HepG2 (cell line): Measurements from ENCODE around the gene E2F1. TPM values are rescaled to one million over a fixed set of nuclear protein-coding genes. Genes with fewer than 3 reads are reported as not detected.

Experiments used
- HOXA3 ChIP-seq: sonication (generic); formaldehyde crosslinking; IDR thresholded peaks from 2 replicates; pipeline ENCODE4 v1.5.0; 2020; ENCODE audit warnings: missing genetic modification reagents
- MIXL1 ChIP-seq: IDR thresholded peaks from 2 replicates; pipeline ENCODE4 v1.6.1; 2016
- NR3C1 ChIP-seq: sonication (generic); formaldehyde crosslinking; IDR thresholded peaks from 2 replicates; pipeline ENCODE4 v1.4.0; 2020; ENCODE audit warnings: missing genetic modification reagents
- PAWR ChIP-seq: sonication (generic); formaldehyde crosslinking; IDR thresholded peaks from 2 replicates; pipeline ENCODE4 v1.4.0; 2020; ENCODE audit warnings: missing genetic modification reagents, mild to moderate bottlenecking, borderline replicate concordance
- PHF21A ChIP-seq: sonication (generic); formaldehyde crosslinking; IDR thresholded peaks from 2 replicates; pipeline ENCODE4 v1.5.0; 2020; ENCODE audit warnings: mild to moderate bottlenecking, missing genetic modification reagents
- ZNF263 ChIP-seq: sonication (generic); formaldehyde crosslinking; IDR thresholded peaks from 2 replicates; pipeline ENCODE4 v1.4.0; 2020; ENCODE audit warnings: missing genetic modification reagents
- ZNF569 ChIP-seq: sonication (generic); formaldehyde crosslinking; IDR thresholded peaks from 2 replicates; pipeline ENCODE4 v1.5.0; 2020; ENCODE audit warnings: mild to moderate bottlenecking, missing genetic modification reagents, moderate library complexity, borderline replicate concordance
- ZNF605 ChIP-seq: sonication (generic); formaldehyde crosslinking; IDR thresholded peaks from 2 replicates; pipeline ENCODE4 v1.8.0; 2022; ENCODE audit warnings: mild to moderate bottlenecking, missing genetic modification reagents
- ZNF710 ChIP-seq: sonication (generic); formaldehyde crosslinking; IDR thresholded peaks from 2 replicates; pipeline ENCODE4 v1.5.0; 2020; ENCODE audit warnings: mild to moderate bottlenecking, missing genetic modification reagents, borderline replicate concordance
- ZNF800 ChIP-seq: sonication (generic); formaldehyde crosslinking; IDR thresholded peaks from 2 replicates; pipeline ENCODE4 v1.4.0; 2020; ENCODE audit warnings: missing genetic modification reagents
- ZNF839 ChIP-seq: sonication (generic); formaldehyde crosslinking; IDR thresholded peaks from 2 replicates; pipeline ENCODE4 v1.4.0; 2020; ENCODE audit warnings: missing genetic modification reagents, mild to moderate bottlenecking, borderline replicate concordance
- polyA plus RNA-seq, 8 experiments: library from polyadenylated mRNA; depleted of rRNA in 3 of 8; stranded (reverse) in 7 of 8; unstranded in 1 of 8; fragments of >200 nt; fragmentation: Illumina TruSeq in 4 of 8; extraction: Trizol in 4 of 8; gene quantifications; 2 replicates each; pipeline versions ENCODE4 v1.2.1 to v1.2.3, GENCODE V29; 2011 to 2016; ENCODE audit warnings: low read depth in 4 of 8, missing spikeins in 1 of 8, mixed read lengths in 1 of 8; ENCODE audit not compliant: insufficient read depth in 1 of 8
- total RNA-seq, 5 experiments: library from RNA; depleted of rRNA; stranded (reverse); fragments of >200 nt; fragmentation: Illumina TruSeq; extraction: Trizol; gene quantifications; 2 replicates each; pipeline ENCODE4 v1.2.3, GENCODE V29; 2016; ENCODE audit warnings: low read depth in 1 of 5
- TF ChIP-seq, protein P1 (sequence below), 2 experiments: IDR thresholded peaks; 2 replicates each; pipeline ENCODE4 v1.6.1; 2011 to 2012; ENCODE audit warnings: low read length in 2 of 2, borderline replicate concordance in 1 of 2, low read depth in 1 of 2, mild to moderate bottlenecking in 1 of 2, moderate library complexity in 1 of 2
- TF ChIP-seq, protein P2 (sequence below): sonication (generic); formaldehyde crosslinking; IDR thresholded peaks from 2 replicates; pipeline ENCODE4 v1.4.0; 2020; ENCODE audit warnings: missing genetic modification reagents

Gene E2F1
- total and polyA plus RNA-seq, 2 of the 13 experiments (the other 11 are each of a cell fraction or from before 2014, with no cell fraction given): 25.5 to 39.4 TPM

DNA sequence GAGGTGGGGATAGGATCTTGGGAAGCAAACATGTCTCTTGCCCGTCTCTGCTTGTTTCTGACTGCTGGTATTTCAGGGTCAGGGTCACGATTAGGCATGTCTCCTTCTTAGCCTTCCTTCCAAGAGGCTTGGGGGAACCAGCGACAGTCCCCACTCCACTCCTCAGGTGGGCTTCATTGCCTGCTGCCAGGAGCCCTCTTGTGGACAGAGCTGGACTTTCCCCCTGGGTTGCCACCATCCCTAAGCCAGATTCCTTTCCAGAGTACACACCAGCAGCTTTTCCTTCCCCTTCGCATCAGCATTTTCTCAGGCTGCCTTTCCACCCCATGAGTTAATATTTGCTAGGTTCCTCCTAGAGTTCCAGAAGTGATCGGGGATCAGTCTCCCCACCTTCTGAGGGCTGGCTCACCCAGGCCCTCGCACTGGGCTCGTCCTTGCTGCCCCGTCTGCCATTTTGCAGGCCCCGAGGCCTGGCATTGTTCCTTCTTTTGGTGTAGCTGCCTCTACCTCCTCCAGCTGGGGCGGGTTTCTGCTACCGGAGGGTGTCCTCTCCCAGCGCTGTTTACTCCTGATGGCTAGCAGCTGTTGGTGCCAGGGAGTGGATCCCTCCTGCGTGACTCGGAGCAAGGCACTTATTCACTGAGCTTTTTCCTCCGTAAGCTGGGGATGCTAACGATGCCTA, 32.8 kb downstream of the E2F1 start (continued):
- TF ChIP-seq ZNF710 (CRISPR knock-in tag): no peak
- no peak for TF ChIP-seq PAWR (CRISPR knock-in tag)
- no peak for TF ChIP-seq NR3C1
- TF ChIP-seq PHF21A (CRISPR knock-in tag): no peak
- peak; percentile 56; the same call in 1 of the 2 replicates for TF ChIP-seq MIXL1
- TF ChIP-seq ZNF839 (CRISPR knock-in tag): no peak
- no peak for TF ChIP-seq ZNF800
- TF ChIP-seq ZNF263 (CRISPR knock-in tag): peak; percentile 36; the same call in 1 of the 2 replicates
- TF ChIP-seq, protein P1, sequence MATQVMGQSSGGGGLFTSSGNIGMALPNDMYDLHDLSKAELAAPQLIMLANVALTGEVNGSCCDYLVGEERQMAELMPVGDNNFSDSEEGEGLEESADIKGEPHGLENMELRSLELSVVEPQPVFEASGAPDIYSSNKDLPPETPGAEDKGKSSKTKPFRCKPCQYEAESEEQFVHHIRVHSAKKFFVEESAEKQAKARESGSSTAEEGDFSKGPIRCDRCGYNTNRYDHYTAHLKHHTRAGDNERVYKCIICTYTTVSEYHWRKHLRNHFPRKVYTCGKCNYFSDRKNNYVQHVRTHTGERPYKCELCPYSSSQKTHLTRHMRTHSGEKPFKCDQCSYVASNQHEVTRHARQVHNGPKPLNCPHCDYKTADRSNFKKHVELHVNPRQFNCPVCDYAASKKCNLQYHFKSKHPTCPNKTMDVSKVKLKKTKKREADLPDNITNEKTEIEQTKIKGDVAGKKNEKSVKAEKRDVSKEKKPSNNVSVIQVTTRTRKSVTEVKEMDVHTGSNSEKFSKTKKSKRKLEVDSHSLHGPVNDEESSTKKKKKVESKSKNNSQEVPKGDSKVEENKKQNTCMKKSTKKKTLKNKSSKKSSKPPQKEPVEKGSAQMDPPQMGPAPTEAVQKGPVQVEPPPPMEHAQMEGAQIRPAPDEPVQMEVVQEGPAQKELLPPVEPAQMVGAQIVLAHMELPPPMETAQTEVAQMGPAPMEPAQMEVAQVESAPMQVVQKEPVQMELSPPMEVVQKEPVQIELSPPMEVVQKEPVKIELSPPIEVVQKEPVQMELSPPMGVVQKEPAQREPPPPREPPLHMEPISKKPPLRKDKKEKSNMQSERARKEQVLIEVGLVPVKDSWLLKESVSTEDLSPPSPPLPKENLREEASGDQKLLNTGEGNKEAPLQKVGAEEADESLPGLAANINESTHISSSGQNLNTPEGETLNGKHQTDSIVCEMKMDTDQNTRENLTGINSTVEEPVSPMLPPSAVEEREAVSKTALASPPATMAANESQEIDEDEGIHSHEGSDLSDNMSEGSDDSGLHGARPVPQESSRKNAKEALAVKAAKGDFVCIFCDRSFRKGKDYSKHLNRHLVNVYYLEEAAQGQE (IDR thresholded peaks at IDR 0.05; ENCODE audit: borderline replicate concordance in 1 of 2, low read depth in 1 of 2, low read length in 2 of 2): no peak
- TF ChIP-seq ZNF605 (CRISPR knock-in tag): peak; percentile 69
- TF ChIP-seq, protein P2, sequence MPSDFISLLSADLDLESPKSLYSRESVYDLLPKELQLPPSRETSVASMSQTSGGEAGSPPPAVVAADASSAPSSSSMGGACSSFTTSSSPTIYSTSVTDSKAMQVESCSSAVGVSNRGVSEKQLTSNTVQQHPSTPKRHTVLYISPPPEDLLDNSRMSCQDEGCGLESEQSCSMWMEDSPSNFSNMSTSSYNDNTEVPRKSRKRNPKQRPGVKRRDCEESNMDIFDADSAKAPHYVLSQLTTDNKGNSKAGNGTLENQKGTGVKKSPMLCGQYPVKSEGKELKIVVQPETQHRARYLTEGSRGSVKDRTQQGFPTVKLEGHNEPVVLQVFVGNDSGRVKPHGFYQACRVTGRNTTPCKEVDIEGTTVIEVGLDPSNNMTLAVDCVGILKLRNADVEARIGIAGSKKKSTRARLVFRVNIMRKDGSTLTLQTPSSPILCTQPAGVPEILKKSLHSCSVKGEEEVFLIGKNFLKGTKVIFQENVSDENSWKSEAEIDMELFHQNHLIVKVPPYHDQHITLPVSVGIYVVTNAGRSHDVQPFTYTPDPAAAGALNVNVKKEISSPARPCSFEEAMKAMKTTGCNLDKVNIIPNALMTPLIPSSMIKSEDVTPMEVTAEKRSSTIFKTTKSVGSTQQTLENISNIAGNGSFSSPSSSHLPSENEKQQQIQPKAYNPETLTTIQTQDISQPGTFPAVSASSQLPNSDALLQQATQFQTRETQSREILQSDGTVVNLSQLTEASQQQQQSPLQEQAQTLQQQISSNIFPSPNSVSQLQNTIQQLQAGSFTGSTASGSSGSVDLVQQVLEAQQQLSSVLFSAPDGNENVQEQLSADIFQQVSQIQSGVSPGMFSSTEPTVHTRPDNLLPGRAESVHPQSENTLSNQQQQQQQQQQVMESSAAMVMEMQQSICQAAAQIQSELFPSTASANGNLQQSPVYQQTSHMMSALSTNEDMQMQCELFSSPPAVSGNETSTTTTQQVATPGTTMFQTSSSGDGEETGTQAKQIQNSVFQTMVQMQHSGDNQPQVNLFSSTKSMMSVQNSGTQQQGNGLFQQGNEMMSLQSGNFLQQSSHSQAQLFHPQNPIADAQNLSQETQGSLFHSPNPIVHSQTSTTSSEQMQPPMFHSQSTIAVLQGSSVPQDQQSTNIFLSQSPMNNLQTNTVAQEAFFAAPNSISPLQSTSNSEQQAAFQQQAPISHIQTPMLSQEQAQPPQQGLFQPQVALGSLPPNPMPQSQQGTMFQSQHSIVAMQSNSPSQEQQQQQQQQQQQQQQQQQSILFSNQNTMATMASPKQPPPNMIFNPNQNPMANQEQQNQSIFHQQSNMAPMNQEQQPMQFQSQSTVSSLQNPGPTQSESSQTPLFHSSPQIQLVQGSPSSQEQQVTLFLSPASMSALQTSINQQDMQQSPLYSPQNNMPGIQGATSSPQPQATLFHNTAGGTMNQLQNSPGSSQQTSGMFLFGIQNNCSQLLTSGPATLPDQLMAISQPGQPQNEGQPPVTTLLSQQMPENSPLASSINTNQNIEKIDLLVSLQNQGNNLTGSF (CRISPR knock-in tag): no peak
- no peak for TF ChIP-seq ZNF569
- TF ChIP-seq HOXA3 (CRISPR knock-in tag): peak; percentile 43; the same call in 1 of the 2 replicates
